ENCODE measurements around the gene ATAD3A.
"Not testable (repeated sequence)": the region's sequence is repeated elsewhere in the genome, so short reads cannot be mapped to it uniquely, and the experiment has no call there.

DNA sequence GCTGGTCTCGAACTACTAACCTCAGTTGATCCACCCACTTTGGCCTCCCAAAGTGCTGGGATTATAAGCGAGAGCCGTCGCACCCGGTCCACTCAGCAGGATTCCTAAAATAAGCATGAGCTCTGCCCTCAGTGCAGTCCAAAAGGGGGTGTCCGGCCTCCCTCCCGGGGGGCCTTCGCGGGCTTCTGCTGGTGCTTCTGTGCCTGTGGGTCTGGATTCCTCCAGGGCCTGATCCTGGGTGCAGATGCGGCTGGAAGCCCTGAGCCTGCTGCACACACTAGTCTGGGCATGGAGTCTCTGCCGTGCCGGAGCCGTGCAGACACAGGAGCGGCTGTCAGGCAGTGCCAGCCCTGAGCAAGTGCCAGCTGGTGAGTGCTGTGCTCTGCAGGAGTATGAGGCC, 5.0 kb downstream of the ATAD3A start:
- not testable (repeated sequence) for TF ChIP-seq MXI1 (IDR thresholded peaks at IDR 0.05; ENCODE audit: borderline replicate concordance, low read depth, low read length); POLR2A (IDR thresholded peaks at IDR 0.05; ENCODE audit: low read depth, low read length); CEBPB (IDR thresholded peaks at IDR 0.05; ENCODE audit: low read depth, low read length); RAD21 (IDR thresholded peaks at IDR 0.05; ENCODE audit: low read length); BHLHE40 (IDR thresholded peaks at IDR 0.05; ENCODE audit: low read depth, low read length); MAZ (IDR thresholded peaks at IDR 0.05; ENCODE audit: borderline replicate concordance, low read depth, low read length); NFE2L2 (IDR thresholded peaks at IDR 0.05; ENCODE audit: low read depth, low read length); MAFK (IDR thresholded peaks at IDR 0.05; ENCODE audit: low read depth, low read length); RCOR1 (IDR thresholded peaks at IDR 0.05; ENCODE audit: insufficient replicate concordance, low read length); FOS (IDR thresholded peaks at IDR 0.05; ENCODE audit: low read depth, low read length)
- TF ChIP-seq, protein P1, sequence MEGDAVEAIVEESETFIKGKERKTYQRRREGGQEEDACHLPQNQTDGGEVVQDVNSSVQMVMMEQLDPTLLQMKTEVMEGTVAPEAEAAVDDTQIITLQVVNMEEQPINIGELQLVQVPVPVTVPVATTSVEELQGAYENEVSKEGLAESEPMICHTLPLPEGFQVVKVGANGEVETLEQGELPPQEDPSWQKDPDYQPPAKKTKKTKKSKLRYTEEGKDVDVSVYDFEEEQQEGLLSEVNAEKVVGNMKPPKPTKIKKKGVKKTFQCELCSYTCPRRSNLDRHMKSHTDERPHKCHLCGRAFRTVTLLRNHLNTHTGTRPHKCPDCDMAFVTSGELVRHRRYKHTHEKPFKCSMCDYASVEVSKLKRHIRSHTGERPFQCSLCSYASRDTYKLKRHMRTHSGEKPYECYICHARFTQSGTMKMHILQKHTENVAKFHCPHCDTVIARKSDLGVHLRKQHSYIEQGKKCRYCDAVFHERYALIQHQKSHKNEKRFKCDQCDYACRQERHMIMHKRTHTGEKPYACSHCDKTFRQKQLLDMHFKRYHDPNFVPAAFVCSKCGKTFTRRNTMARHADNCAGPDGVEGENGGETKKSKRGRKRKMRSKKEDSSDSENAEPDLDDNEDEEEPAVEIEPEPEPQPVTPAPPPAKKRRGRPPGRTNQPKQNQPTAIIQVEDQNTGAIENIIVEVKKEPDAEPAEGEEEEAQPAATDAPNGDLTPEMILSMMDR (conservative IDR thresholded peaks at IDR 0.05; ENCODE audit: low read depth, low read length) = not testable (repeated sequence)
- TF ChIP-seq, protein P2, sequence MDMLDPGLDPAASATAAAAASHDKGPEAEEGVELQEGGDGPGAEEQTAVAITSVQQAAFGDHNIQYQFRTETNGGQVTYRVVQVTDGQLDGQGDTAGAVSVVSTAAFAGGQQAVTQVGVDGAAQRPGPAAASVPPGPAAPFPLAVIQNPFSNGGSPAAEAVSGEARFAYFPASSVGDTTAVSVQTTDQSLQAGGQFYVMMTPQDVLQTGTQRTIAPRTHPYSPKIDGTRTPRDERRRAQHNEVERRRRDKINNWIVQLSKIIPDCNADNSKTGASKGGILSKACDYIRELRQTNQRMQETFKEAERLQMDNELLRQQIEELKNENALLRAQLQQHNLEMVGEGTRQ (IDR thresholded peaks at IDR 0.05; ENCODE audit: low read depth, low read length) = not testable (repeated sequence)
- TF ChIP-seq, protein P3, sequence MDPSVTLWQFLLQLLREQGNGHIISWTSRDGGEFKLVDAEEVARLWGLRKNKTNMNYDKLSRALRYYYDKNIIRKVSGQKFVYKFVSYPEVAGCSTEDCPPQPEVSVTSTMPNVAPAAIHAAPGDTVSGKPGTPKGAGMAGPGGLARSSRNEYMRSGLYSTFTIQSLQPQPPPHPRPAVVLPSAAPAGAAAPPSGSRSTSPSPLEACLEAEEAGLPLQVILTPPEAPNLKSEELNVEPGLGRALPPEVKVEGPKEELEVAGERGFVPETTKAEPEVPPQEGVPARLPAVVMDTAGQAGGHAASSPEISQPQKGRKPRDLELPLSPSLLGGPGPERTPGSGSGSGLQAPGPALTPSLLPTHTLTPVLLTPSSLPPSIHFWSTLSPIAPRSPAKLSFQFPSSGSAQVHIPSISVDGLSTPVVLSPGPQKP (IDR thresholded peaks at IDR 0.05; ENCODE audit: borderline replicate concordance, low read depth, low read length) = not testable (repeated sequence)

Data from IMR-90 (cell line).